Measurements from ENCODE around the gene DIPK1C. TPM values are rescaled to one million over a fixed set of nuclear protein-coding genes. Genes with fewer than 3 reads are reported as not detected.
"Not testable (repeated sequence)": the region's sequence is repeated elsewhere in the genome, so short reads cannot be mapped to it uniquely, and the experiment has no call there.

The DIPK1C gene
- total and polyA plus RNA-seq, 2 experiments from 2014 or later: 0.28 to 0.40 TPM

- Histone ChIP-seq H3K27ac (no peak overlapping the region), H3K79me2 (peaks cover 32% of the 10 kb centered on the region), H3K4me2 (no peak overlapping the region), H3K4me3 (no peak overlapping the region), H3K9me3 (ENCODE audit: low read depth) (no peaks in the 10 kb centered on the region), H4K20me1 (ENCODE audit: insufficient read depth, poor library complexity, severe bottlenecking) (no peaks in the 10 kb centered on the region), H2AFZ (no peak overlapping the region), H3K9me2 (replicated peaks; ENCODE audit: insufficient read depth) (no peaks in the 10 kb centered on the region), H3K36me3 (replicated peaks; ENCODE audit: insufficient read depth, low read depth) (no peaks in the 10 kb centered on the region), H3K27me3 (no peaks in the 10 kb centered on the region), H3K4me1 (ENCODE audit: insufficient read depth) (peaks cover 24% of the 10 kb centered on the region)
- 85% methylated on average over 4 of the region's 4 CpGs for WGBS (ENCODE audit: low lambda C conversion rate, missing lambda C conversion rate)
- DNase-seq (ENCODE audit: low spot score): no peak
- TF ChIP-seq CTCF (IDR thresholded peaks at IDR 0.05; ENCODE audit: poor library complexity) (no peak), EZH2 (IDR thresholded peaks at IDR 0.05; ENCODE audit: borderline replicate concordance) (no peak), EZH2phosphoT487 (IDR thresholded peaks at IDR 0.05; ENCODE audit: low read depth, severe bottlenecking, unreplicated experiment) (no peak)
These were observed 46.0 kb upstream of the DIPK1C start for GRCh38 chr18:74503137-74503536.

- Histone ChIP-seq H3K4me3 (no peak overlapping the region), H4K20me1 (ENCODE audit: insufficient read depth, poor library complexity, severe bottlenecking) (no peaks in the 10 kb centered on the region), H3K27me3 (no peaks in the 10 kb centered on the region), H3K4me1 (ENCODE audit: insufficient read depth) (peaks cover 27% of the 10 kb centered on the region), H2AFZ (no peak overlapping the region), H3K27ac (peak overlapping the region; percentile 64), H3K79me2 (peaks cover 46% of the 10 kb centered on the region), H3K4me2 (peak overlapping the region; percentile 60), H3K9me2 (replicated peaks; ENCODE audit: insufficient read depth) (no peaks in the 10 kb centered on the region), H3K9me3 (ENCODE audit: low read depth) (no peaks in the 10 kb centered on the region), H3K36me3 (replicated peaks; ENCODE audit: insufficient read depth, low read depth) (no peaks in the 10 kb centered on the region)
- TF ChIP-seq CTCF (IDR thresholded peaks at IDR 0.05; ENCODE audit: poor library complexity) (no peak), EZH2 (IDR thresholded peaks at IDR 0.05; ENCODE audit: borderline replicate concordance) (no peak)
- DNase-seq (ENCODE audit: low spot score): no peak
- 75% methylated on average over 4 of the region's 4 CpGs for WGBS (ENCODE audit: low lambda C conversion rate, missing lambda C conversion rate)
These were observed 44.3 kb upstream of the DIPK1C start for GRCh38 chr18:74501386-74501785.

GRCh38 chr18:74500774-74501173 lies 43.7 kb upstream of the DIPK1C start:
- not testable (repeated sequence) for H4K20me1 ChIP-seq (ENCODE audit: insufficient read depth, poor library complexity, severe bottlenecking); DNase-seq (ENCODE audit: low spot score); H3K4me3 ChIP-seq; H3K9me2 ChIP-seq (replicated peaks; ENCODE audit: insufficient read depth); H3K27me3 ChIP-seq; H3K36me3 ChIP-seq (replicated peaks; ENCODE audit: insufficient read depth, low read depth); H2AFZ ChIP-seq; H3K9me3 ChIP-seq (ENCODE audit: low read depth)
- Histone ChIP-seq H3K27ac (peak overlapping the region; percentile 64), H3K4me2 (peak overlapping the region; percentile 60), H3K79me2 (peaks cover 46% of the 10 kb centered on the region), H3K4me1 (ENCODE audit: insufficient read depth) (peaks cover 23% of the 10 kb centered on the region)
- 76% methylated on average over 8 of the region's 8 CpGs for WGBS (ENCODE audit: low lambda C conversion rate, missing lambda C conversion rate)

GRCh38 chr18:74500372-74500771 lies 43.3 kb upstream of the DIPK1C start:
- Histone ChIP-seq H3K27ac (peak overlapping the region; percentile 64), H3K4me1 (ENCODE audit: insufficient read depth) (peaks cover 23% of the 10 kb centered on the region), H3K4me2 (peak overlapping the region; percentile 60), H4K20me1 (ENCODE audit: insufficient read depth, poor library complexity, severe bottlenecking) (no peaks in the 10 kb centered on the region), H3K36me3 (replicated peaks; ENCODE audit: insufficient read depth, low read depth) (no peaks in the 10 kb centered on the region), H3K79me2 (peaks cover 46% of the 10 kb centered on the region), H2AFZ (no peak overlapping the region), H3K9me3 (ENCODE audit: low read depth) (no peaks in the 10 kb centered on the region), H3K27me3 (no peaks in the 10 kb centered on the region), H3K4me3 (no peak overlapping the region), H3K9me2 (replicated peaks; ENCODE audit: insufficient read depth) (no peaks in the 10 kb centered on the region)
- DNase-seq (ENCODE audit: low spot score): no peak
- TF ChIP-seq CTCF (IDR thresholded peaks at IDR 0.05; ENCODE audit: poor library complexity): no peak
- no peak for TF ChIP-seq EZH2 (IDR thresholded peaks at IDR 0.05; ENCODE audit: borderline replicate concordance)
- no peak for TF ChIP-seq EZH2phosphoT487 (IDR thresholded peaks at IDR 0.05; ENCODE audit: low read depth, severe bottlenecking, unreplicated experiment)
- WGBS (ENCODE audit: low lambda C conversion rate, missing lambda C conversion rate): 71% methylated on average over 6 of the region's 6 CpGs

Measured in hepatocyte (in vitro differentiated cells).